ENCODE results near the gene TDRD12.

- TF ChIP-seq CTCF (IDR thresholded peaks at IDR 0.05) (no peak), POLR2A (IDR thresholded peaks at IDR 0.05) (no peak)
These were observed 104.7 kb downstream of the TDRD12 start for GRCh38 chr19:32824191-32824751.
